K562 (cell line): ENCODE results near the gene MAML1. TPM values are rescaled to one million over a fixed set of nuclear protein-coding genes. Genes with fewer than 3 reads are reported as not detected.
A peak's percentile ranks its signal among the peaks of the same experiment; 100 is the strongest.

Experiments
- ADNP ChIP-seq: fragments of 200-800 bp; sonication (Bioruptor generic); IDR thresholded peaks from 2 replicates; pipeline ENCODE4 v1.6.1; 2016; ENCODE audit warnings: missing genetic modification characterization, missing compliant biosample characterization
- ATF1 ChIP-seq, 2 experiments: fragments of 450-650 bp in 1 of 2; IDR thresholded peaks; 2 replicates each; pipeline ENCODE4 v1.6.1; 2016; ENCODE audit warnings: missing compliant biosample characterization in 1 of 2, missing genetic modification characterization in 1 of 2
- E2F4 ChIP-seq: sonication (generic); formaldehyde crosslinking; IDR thresholded peaks from 2 replicates; pipeline ENCODE4 v1.8.0; 2022; ENCODE audit warnings: mild to moderate bottlenecking, low read depth, missing genetic modification reagents
- ELF2 ChIP-seq: fragments of 250-450 bp; sonication (Bioruptor Pico); IDR thresholded peaks from 2 replicates; pipeline ENCODE4 v1.5.0; 2021; ENCODE audit warnings: mild to moderate bottlenecking
- FIP1L1 ChIP-seq: fragments of 200-400 bp; formaldehyde crosslinking; IDR thresholded peaks from 2 replicates; pipeline ENCODE4 v1.6.1; 2018; ENCODE audit warnings: mild to moderate bottlenecking, low read depth, low read length; ENCODE audit not compliant: poor library complexity, severe bottlenecking
- NCOA2 ChIP-seq, 2 experiments: fragments of 450-650 bp; IDR thresholded peaks; 2 replicates each; pipeline ENCODE4 v1.6.1; 2018; ENCODE audit warnings: mild to moderate bottlenecking in 2 of 2, moderate library complexity in 1 of 2; ENCODE audit not compliant: partially characterized antibody in 2 of 2
- RBM14 ChIP-seq: fragments of 200-400 bp; formaldehyde crosslinking; IDR thresholded peaks from 2 replicates; pipeline ENCODE4 v1.6.1; 2018; ENCODE audit warnings: low read depth, mild to moderate bottlenecking, low read length, moderate library complexity, borderline replicate concordance; ENCODE audit not compliant: insufficient read depth
- RERE ChIP-seq: sonication (generic); formaldehyde crosslinking; IDR thresholded peaks from 2 replicates; pipeline ENCODE4 v1.8.0; 2023; ENCODE audit warnings: missing genetic modification reagents, mild to moderate bottlenecking, borderline replicate concordance
- STAT5A ChIP-seq: IDR thresholded peaks from 2 replicates; pipeline ENCODE4 v1.6.1; 2012; ENCODE audit warnings: low read length, inconsistent platforms, borderline replicate concordance
- TCF3 ChIP-seq: sonication (generic); formaldehyde crosslinking; IDR thresholded peaks from 2 replicates; pipeline ENCODE4 v1.4.0; 2020; ENCODE audit warnings: mild to moderate bottlenecking, missing genetic modification reagents
- THRB ChIP-seq: fragments of 450-650 bp; formaldehyde crosslinking; conservative IDR thresholded peaks from 2 replicates; pipeline ENCODE4 v1.4.0; 2022; ENCODE audit warnings: mild to moderate bottlenecking, missing genetic modification characterization
- polyA plus RNA-seq, 8 experiments: library from polyadenylated mRNA; depleted of rRNA in 4 of 8; stranded (reverse) in 5 of 8; unstranded in 3 of 8; fragments of >200 nt; fragmentation: Nextera tagmentation in 2 of 8; fragmentation: Illumina TruSeq in 1 of 8; extraction: Ambion mirVana in 2 of 8; extraction: Trizol in 1 of 8; gene quantifications; 2 replicates each; pipeline versions ENCODE4 v1.2.1 to v1.2.3, GENCODE V29; 2011 to 2014; ENCODE audit warnings: inconsistent platforms in 1 of 8, missing spikeins in 1 of 8
- total RNA-seq, 7 experiments: library from RNA; depleted of rRNA in 6 of 7; stranded (reverse); fragments of >200 nt in 6 of 7; fragmentation: Illumina TruSeq in 2 of 7; extraction: Trizol in 2 of 7; gene quantifications; 2 replicates each; pipeline versions ENCODE4 v1.2.1 to v1.2.3, GENCODE V29; 2011 to 2021; ENCODE audit warnings: low replicate concordance in 1 of 7

Gene MAML1
- total and polyA plus RNA-seq, 9 of the 15 experiments (the other 6 are each of a cell fraction or from before 2014, with no cell fraction given): 0.32 to 18.4 (median 7.0) TPM

- TF ChIP-seq STAT5A (peak; percentile 26; the same call in 1 of the 2 replicates), RBM14 (no peak; the same call in 1 of the 2 replicates), TCF3 (CRISPR knock-in tag) (peak; percentile 34), ADNP (tag) (no peak), ELF2 (CRISPR knock-in tag) (no peak), E2F4 (peak; percentile 22; the same call in 1 of the 2 replicates), NCOA2 (IDR thresholded peaks at IDR 0.05; ENCODE audit: partially characterized antibody in 2 of 2) (no peak), THRB (CRISPR knock-in tag) (no peak), ATF1 (CRISPR knock-in tag; IDR thresholded peaks at IDR 0.05) (no peak), ATF1 (tag; IDR thresholded peaks at IDR 0.05) (peak; percentile 81; the same call in 1 of the 2 replicates), FIP1L1 (peak; percentile 93), RERE (CRISPR knock-in tag) (no peak)
Observed at GRCh38 chr5:179820483-179821297, 88.1 kb downstream of the MAML1 start, which contains the start of gene SQSTM1 (continued).
